ENCODE data around the gene SOAT2.
A peak's percentile ranks its signal among the peaks of the same experiment; 100 is the strongest.
"Not testable (repeated sequence)": the region's sequence is repeated elsewhere in the genome, so short reads cannot be mapped to it uniquely, and the experiment has no call there.

Gene SOAT2

GRCh38 chr12:53105256-53105655, 2.0 kb downstream of the SOAT2 start:
- ATAC-seq (no peak), DNase-seq (ENCODE audit: low spot score in 2 of 2) (no peak)
- peaks cover 5% of the 10 kb centered on the region for H3K36me3 Mint-ChIP-seq
- no peak overlapping the region for H3K4me3 Mint-ChIP-seq
- H3K4me1 Mint-ChIP-seq: peaks cover 39% of the 10 kb centered on the region
- H3K9me3 Mint-ChIP-seq: no peaks in the 10 kb centered on the region
- H3K27ac Mint-ChIP-seq: peak overlapping the region; percentile 65

- Mint-ChIP-seq H3K4me3 (no peak overlapping the region), H3K4me1 (peaks cover 39% of the 10 kb centered on the region), H3K27ac (peak overlapping the region; percentile 65), H3K9me3 (no peaks in the 10 kb centered on the region), H3K36me3 (peaks cover 5% of the 10 kb centered on the region)
- ATAC-seq (no peak), DNase-seq (ENCODE audit: low spot score in 2 of 2) (no peak)
Observed at GRCh38 chr12:53105712-53106439, 2.6 kb downstream of the SOAT2 start.

- peaks cover 36% of the 10 kb centered on the region for H3K4me1 Mint-ChIP-seq
- H3K9me3 Mint-ChIP-seq: no peaks in the 10 kb centered on the region
- no peak overlapping the region for H3K27ac Mint-ChIP-seq
- DNase-seq (ENCODE audit: low spot score in 2 of 2) (no peak), ATAC-seq (no peak)
- no peak overlapping the region for H3K4me3 Mint-ChIP-seq
- H3K36me3 Mint-ChIP-seq: peaks cover under 1% of the 10 kb centered on the region
Observed at GRCh38 chr12:53107122-53107521, 3.8 kb downstream of the SOAT2 start.

GRCh38 chr12:53112431-53112830, 9.1 kb downstream of the SOAT2 start:
- H3K36me3 Mint-ChIP-seq; ATAC-seq; H3K4me3 Mint-ChIP-seq; H3K4me1 Mint-ChIP-seq; H3K9me3 Mint-ChIP-seq; H3K27ac Mint-ChIP-seq; DNase-seq (ENCODE audit: low spot score in 2 of 2): not testable (repeated sequence)

- ATAC-seq (no peak), DNase-seq (ENCODE audit: low spot score in 2 of 2) (no peak)
- no peaks in the 10 kb centered on the region for H3K9me3 Mint-ChIP-seq
- H3K4me3 Mint-ChIP-seq: no peak overlapping the region
- H3K27ac Mint-ChIP-seq: no peak overlapping the region
- H3K36me3 Mint-ChIP-seq: no peaks in the 10 kb centered on the region
- no peaks in the 10 kb centered on the region for H3K4me1 Mint-ChIP-seq
Observed at GRCh38 chr12:53113136-53113705, 9.9 kb downstream of the SOAT2 start.

- Mint-ChIP-seq H3K27ac (no peak overlapping the region), H3K9me3 (no peaks in the 10 kb centered on the region), H3K4me3 (no peak overlapping the region), H3K36me3 (no peaks in the 10 kb centered on the region), H3K4me1 (no peaks in the 10 kb centered on the region)
- DNase-seq (ENCODE audit: low spot score in 2 of 2) (no peak), ATAC-seq (no peak)
Observed at GRCh38 chr12:53113951-53114350, 10.7 kb downstream of the SOAT2 start.

- ATAC-seq (no peak), DNase-seq (ENCODE audit: low spot score in 2 of 2) (no peak)
- no peaks in the 10 kb centered on the region for H3K9me3 Mint-ChIP-seq
Observed at GRCh38 chr12:53115112-53115890, 12.0 kb downstream of the SOAT2 start.

GRCh38 chr12:53115891-53116648, 12.8 kb downstream of the SOAT2 start:
- no peaks in the 10 kb centered on the region for H3K4me1 Mint-ChIP-seq
- DNase-seq (ENCODE audit: low spot score in 2 of 2): no peak
- no peaks in the 10 kb centered on the region for H3K9me3 Mint-ChIP-seq
- no peak overlapping the region for H3K4me3 Mint-ChIP-seq
- H3K36me3 Mint-ChIP-seq: no peaks in the 10 kb centered on the region
- H3K27ac Mint-ChIP-seq: no peak overlapping the region
- no peak for ATAC-seq

More at GRCh38 chr12:53115112-53115890, 12.0 kb downstream of the SOAT2 start:
- Mint-ChIP-seq H3K4me1 (no peaks in the 10 kb centered on the region), H3K27ac (no peak overlapping the region), H3K4me3 (no peak overlapping the region), H3K36me3 (no peaks in the 10 kb centered on the region)

GRCh38 chr12:53118751-53119300, 15.5 kb downstream of the SOAT2 start:
- no peak overlapping the region for H3K4me3 Mint-ChIP-seq
- H3K4me1 Mint-ChIP-seq: no peaks in the 10 kb centered on the region
- no peaks in the 10 kb centered on the region for H3K9me3 Mint-ChIP-seq
- DNase-seq (ENCODE audit: low spot score in 2 of 2): no peak
- no peak for ATAC-seq
- H3K36me3 Mint-ChIP-seq: no peaks in the 10 kb centered on the region
- H3K27ac Mint-ChIP-seq: peak overlapping the region; percentile 20

GRCh38 chr12:53120685-53121525, 17.6 kb downstream of the SOAT2 start:
- H3K4me3 Mint-ChIP-seq: no peak overlapping the region
- no peaks in the 10 kb centered on the region for H3K36me3 Mint-ChIP-seq
- H3K4me1 Mint-ChIP-seq: no peaks in the 10 kb centered on the region
- H3K9me3 Mint-ChIP-seq: no peaks in the 10 kb centered on the region
- DNase-seq (ENCODE audit: low spot score in 2 of 2): no peak
- H3K27ac Mint-ChIP-seq: no peak overlapping the region
- ATAC-seq: no peak

- Mint-ChIP-seq H3K36me3 (peaks cover 4% of the 10 kb centered on the region), H3K27ac (no peak overlapping the region), H3K9me3 (no peaks in the 10 kb centered on the region), H3K4me3 (no peak overlapping the region), H3K4me1 (no peaks in the 10 kb centered on the region)
- ATAC-seq: no peak
- no peak for DNase-seq (ENCODE audit: low spot score in 2 of 2)
Observed at GRCh38 chr12:53122961-53123468, 19.7 kb downstream of the SOAT2 start.

GRCh38 chr12:53123578-53124351, 20.5 kb downstream of the SOAT2 start:
- DNase-seq (ENCODE audit: low spot score in 2 of 2): no peak
- peaks cover 4% of the 10 kb centered on the region for H3K36me3 Mint-ChIP-seq
- no peak overlapping the region for H3K27ac Mint-ChIP-seq
- no peaks in the 10 kb centered on the region for H3K9me3 Mint-ChIP-seq
- no peaks in the 10 kb centered on the region for H3K4me1 Mint-ChIP-seq
- no peak overlapping the region for H3K4me3 Mint-ChIP-seq
- no peak for ATAC-seq

- ATAC-seq: no peak
- Mint-ChIP-seq H3K36me3 (peaks cover 4% of the 10 kb centered on the region), H3K4me3 (no peak overlapping the region), H3K4me1 (no peaks in the 10 kb centered on the region), H3K27ac (no peak overlapping the region), H3K9me3 (no peaks in the 10 kb centered on the region)
- no peak for DNase-seq (ENCODE audit: low spot score in 2 of 2)
Observed at GRCh38 chr12:53124352-53124723, 21.1 kb downstream of the SOAT2 start.

- Mint-ChIP-seq H3K36me3 (peaks cover 4% of the 10 kb centered on the region), H3K4me3 (no peak overlapping the region), H3K27ac (no peak overlapping the region), H3K4me1 (no peaks in the 10 kb centered on the region), H3K9me3 (no peaks in the 10 kb centered on the region)
- ATAC-seq: no peak
- no peak for DNase-seq (ENCODE audit: low spot score in 2 of 2)
Observed at GRCh38 chr12:53127169-53127568, 23.9 kb downstream of the SOAT2 start.
